ENCODE results near the gene GPR137B.

- TF ChIP-seq POLR2A (IDR thresholded peaks at IDR 0.05; ENCODE audit: low read depth, low read length) (no peak), POLR2AphosphoS5 (IDR thresholded peaks at IDR 0.05; ENCODE audit: low read depth, low read length) (no peak)
Observed at GRCh38 chr1:236127045-236127444, 15.3 kb upstream of the GPR137B start.
